ENCODE data around the gene FGF1. TPM values are rescaled to one million over a fixed set of nuclear protein-coding genes. Genes with fewer than 3 reads are reported as not detected.

Gene FGF1
- total RNA-seq, 4 donors from 2014 or later, result 1.7 to 4.0 (median 2.9) TPM

DNA sequence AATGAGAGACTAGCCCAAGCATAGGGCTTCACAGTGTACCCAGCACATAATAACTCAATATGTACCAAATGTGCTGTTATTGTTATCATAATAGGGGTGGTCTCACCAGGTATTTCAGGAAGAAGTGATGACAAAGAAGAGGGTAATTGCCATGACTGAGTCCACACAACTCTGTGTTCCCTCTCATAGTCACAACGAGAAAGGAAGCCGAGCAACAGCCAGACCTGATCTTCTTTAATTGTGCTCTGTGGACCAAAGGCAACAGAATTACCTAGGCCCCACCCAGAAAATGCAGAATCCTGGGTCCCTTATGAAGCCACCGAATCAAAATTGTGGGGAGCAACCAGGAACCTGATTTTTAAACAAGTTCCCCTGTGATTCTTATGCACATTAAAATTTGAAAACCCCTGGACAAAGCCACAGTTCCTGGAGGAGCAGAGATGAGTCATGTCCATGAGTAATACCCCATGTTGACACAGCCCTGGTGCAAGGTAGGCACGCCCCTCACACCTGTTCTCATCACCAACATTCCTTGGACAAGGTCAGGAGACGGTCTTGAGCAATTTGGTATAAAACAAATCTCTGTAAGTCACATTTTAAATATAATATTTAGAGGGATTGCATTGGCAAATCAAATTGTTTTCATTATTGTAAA is 5.2 kb downstream of the FGF1 start:
- Histone ChIP-seq H3K27ac (replicated peaks in 1 of 4) (no peak overlapping the region), H3K36me3 (peaks cover 0 to 7% (median 0%) of the 10 kb centered on the region in 4 donors), H3K27me3 (no peaks in the 10 kb centered on the region), H3K4me1 (peaks cover 16 to 21% (median 19%) of the 10 kb centered on the region in 4 donors), H3K9me3 (no peaks in the 10 kb centered on the region), H3K4me3 (no peak overlapping the region)
- no peak for DNase-seq (ENCODE audit: extremely low spot score)
- TF ChIP-seq POLR2A (IDR thresholded peaks at IDR 0.05; ENCODE audit: low read depth) (no peak), POLR2AphosphoS5 (IDR thresholded peaks at IDR 0.05) (no peak), EP300 (IDR thresholded peaks at IDR 0.05) (no peak)
- TF ChIP-seq, protein P1, sequence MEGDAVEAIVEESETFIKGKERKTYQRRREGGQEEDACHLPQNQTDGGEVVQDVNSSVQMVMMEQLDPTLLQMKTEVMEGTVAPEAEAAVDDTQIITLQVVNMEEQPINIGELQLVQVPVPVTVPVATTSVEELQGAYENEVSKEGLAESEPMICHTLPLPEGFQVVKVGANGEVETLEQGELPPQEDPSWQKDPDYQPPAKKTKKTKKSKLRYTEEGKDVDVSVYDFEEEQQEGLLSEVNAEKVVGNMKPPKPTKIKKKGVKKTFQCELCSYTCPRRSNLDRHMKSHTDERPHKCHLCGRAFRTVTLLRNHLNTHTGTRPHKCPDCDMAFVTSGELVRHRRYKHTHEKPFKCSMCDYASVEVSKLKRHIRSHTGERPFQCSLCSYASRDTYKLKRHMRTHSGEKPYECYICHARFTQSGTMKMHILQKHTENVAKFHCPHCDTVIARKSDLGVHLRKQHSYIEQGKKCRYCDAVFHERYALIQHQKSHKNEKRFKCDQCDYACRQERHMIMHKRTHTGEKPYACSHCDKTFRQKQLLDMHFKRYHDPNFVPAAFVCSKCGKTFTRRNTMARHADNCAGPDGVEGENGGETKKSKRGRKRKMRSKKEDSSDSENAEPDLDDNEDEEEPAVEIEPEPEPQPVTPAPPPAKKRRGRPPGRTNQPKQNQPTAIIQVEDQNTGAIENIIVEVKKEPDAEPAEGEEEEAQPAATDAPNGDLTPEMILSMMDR (IDR thresholded peaks at IDR 0.05), result no peak
- WGBS, result 91% methylated on average over 5 of the region's 5 CpGs
- intact Hi-C loops (cut with DNase I), result loop anchor here (10.0 kb wide), 1 partner anchor 526 kb away; no protein-coding TSS in a partner anchor

DNA sequence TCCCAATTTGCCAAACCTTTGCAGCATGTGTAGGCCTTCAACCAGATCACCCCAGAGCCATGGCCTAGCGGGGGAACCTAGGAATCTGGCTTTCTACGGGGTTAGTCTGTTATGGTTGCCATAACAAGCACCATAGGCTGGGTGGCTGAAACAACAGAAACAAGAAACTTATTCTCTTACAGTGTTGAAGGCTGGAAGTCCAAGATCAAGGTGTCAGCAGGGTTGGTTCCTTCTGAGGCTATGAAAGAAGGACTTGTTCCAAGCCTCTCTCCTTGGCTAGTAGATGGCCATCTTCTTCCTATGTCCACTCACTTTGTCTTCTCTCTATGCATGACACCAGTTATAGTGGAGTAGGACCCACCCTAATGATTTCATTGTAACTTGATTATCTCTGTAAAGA is 6.1 kb downstream of the FGF1 start:
- intact Hi-C loops (cut with DNase I), result loop anchor here (10.0 kb wide), 1 partner anchor 525 kb away; no protein-coding TSS in a partner anchor
- Histone ChIP-seq H3K9me3 (no peaks in the 10 kb centered on the region), H3K4me1 (peaks cover 7 to 23% (median 11%) of the 10 kb centered on the region in 4 donors), H3K4me3 (no peak overlapping the region), H3K27ac (replicated peaks in 1 of 4) (no peak overlapping the region), H3K36me3 (peaks cover 0 to 7% (median 0%) of the 10 kb centered on the region in 4 donors), H3K27me3 (no peaks in the 10 kb centered on the region)
- 90% methylated on average over 2 of the region's 2 CpGs for WGBS
- DNase-seq (ENCODE audit: extremely low spot score), result no peak
- TF ChIP-seq, protein P1 (IDR thresholded peaks at IDR 0.05), result no peak
- TF ChIP-seq EP300 (IDR thresholded peaks at IDR 0.05), result no peak
- no peak for TF ChIP-seq POLR2A (IDR thresholded peaks at IDR 0.05; ENCODE audit: low read depth)
- TF ChIP-seq POLR2AphosphoS5 (IDR thresholded peaks at IDR 0.05), result no peak

DNA sequence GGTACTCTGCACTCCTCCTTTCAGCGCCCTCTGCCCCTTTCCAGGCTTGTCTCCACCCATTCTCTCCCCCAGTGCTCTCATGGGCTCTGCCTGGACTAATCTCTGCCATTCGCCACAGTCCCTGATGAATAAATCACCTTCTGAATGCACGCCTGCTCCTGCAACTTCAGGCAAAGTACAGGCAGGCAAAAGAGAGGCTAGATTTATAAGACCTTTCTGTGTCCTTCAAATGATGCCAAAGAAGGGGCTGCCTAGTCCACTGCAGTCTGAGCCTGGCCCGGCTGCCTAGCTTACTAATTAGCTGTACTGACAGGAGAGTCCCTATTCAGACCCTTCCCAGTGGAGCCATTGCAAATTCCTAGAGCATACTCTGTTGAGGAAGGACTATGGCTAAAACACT is 7.4 kb downstream of the FGF1 start:
- TF ChIP-seq POLR2AphosphoS5 (IDR thresholded peaks at IDR 0.05) (no peak), EP300 (IDR thresholded peaks at IDR 0.05) (no peak), POLR2A (IDR thresholded peaks at IDR 0.05; ENCODE audit: low read depth) (no peak)
- TF ChIP-seq, protein P1 (IDR thresholded peaks at IDR 0.05), result no peak
- no peak overlapping the region for H3K27ac ChIP-seq (replicated peaks in 1 of 4)
- H3K4me3 ChIP-seq, result no peak overlapping the region
- no peaks in the 10 kb centered on the region for H3K27me3 ChIP-seq
- no peak for DNase-seq (ENCODE audit: extremely low spot score)
- H3K4me1 ChIP-seq, result peaks cover 0 to 24% (median 7%) of the 10 kb centered on the region in 4 donors
- 100% methylated on average over 4 of the region's 4 CpGs for WGBS
- intact Hi-C loops (cut with DNase I), result no loop called here
- no peaks in the 10 kb centered on the region for H3K9me3 ChIP-seq
- peaks cover 0 to 7% (median 0%) of the 10 kb centered on the region in 4 donors for H3K36me3 ChIP-seq

DNA sequence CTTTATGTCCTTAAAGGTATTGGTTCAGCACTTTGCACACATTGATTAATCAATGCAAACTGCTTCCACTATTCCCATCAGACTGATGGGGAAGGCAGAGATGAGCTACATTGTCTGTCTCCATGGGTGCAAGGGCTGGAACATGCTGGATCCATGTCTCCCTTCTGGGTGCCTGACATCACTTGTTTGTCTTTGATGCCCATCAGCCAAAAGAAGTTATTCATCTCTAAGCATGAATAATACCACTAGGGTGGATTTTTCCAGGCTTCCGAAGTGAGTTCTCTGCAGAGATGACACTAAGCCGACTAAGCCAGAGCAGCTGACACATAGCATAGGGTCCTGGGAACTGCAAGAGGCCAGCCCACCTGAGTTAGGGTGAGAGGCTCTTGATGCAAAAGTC is 8.7 kb downstream of the FGF1 start:
- WGBS, result 55% methylated on average over 2 of the region's 2 CpGs
- intact Hi-C loops (cut with DNase I), result no loop called here
- H3K4me1 ChIP-seq, result peaks cover 0 to 19% (median 7%) of the 10 kb centered on the region in 4 donors
- no peak for DNase-seq (ENCODE audit: extremely low spot score)
- no peaks in the 10 kb centered on the region for H3K9me3 ChIP-seq
- no peak overlapping the region for H3K27ac ChIP-seq (replicated peaks in 1 of 4)
- no peak for TF ChIP-seq POLR2A (IDR thresholded peaks at IDR 0.05; ENCODE audit: low read depth)
- TF ChIP-seq, protein P1 (IDR thresholded peaks at IDR 0.05), result no peak
- TF ChIP-seq POLR2AphosphoS5 (IDR thresholded peaks at IDR 0.05), result no peak
- no peak for TF ChIP-seq EP300 (IDR thresholded peaks at IDR 0.05)
- peaks cover 0 to 7% (median 0%) of the 10 kb centered on the region in 4 donors for H3K36me3 ChIP-seq
- no peak overlapping the region for H3K4me3 ChIP-seq
- H3K27me3 ChIP-seq, result no peaks in the 10 kb centered on the region

Data from esophagus muscularis mucosa (tissue), 4 donors.